Adrenal gland (tissue), 12 donors: ENCODE results near the gene LBH. TPM values are rescaled to one million over a fixed set of nuclear protein-coding genes. Genes with fewer than 3 reads are reported as not detected.

Experiments used
- DNase-seq, 7 donors: peaks; one replicate each; pipeline ENCODE4 v3.0.0-alpha.2; 2019 to 2020
- H3K27ac ChIP-seq, 5 donors: fragments of 200-600 bp; sonication (generic) in 4 of 5; 1 replicate in 3 of 5; 2 replicates in 2 of 5; pipeline versions ENCODE4 v1.5.1 to v1.8.0; 2016 to 2020; ENCODE audit warnings: mild to moderate bottlenecking in 1 of 5
- H3K27me3 ChIP-seq: fragments of 200-600 bp; 2 replicates; pipeline ENCODE4 v1.8.0; 2021
- H3K36me3 ChIP-seq, 2 donors: fragments of 200-600 bp; replicated peaks in 1 of 2; 1 replicate in 1 of 2; 2 replicates in 1 of 2; pipeline versions ENCODE4 v1.5.1 to v1.8.0; 2018 to 2022
- H3K4me1 ChIP-seq, 2 donors: fragments of 200-600 bp; replicated peaks in 1 of 2; 1 replicate in 1 of 2; 2 replicates in 1 of 2; pipeline versions ENCODE4 v1.5.1 to v1.8.0; 2018 to 2021
- H3K4me3 ChIP-seq, 4 donors: fragments of 200-600 bp; sonication (generic) in 3 of 4; one replicate each; pipeline ENCODE4 v1.5.1; 2016 to 2018
- H3K9me3 ChIP-seq, 3 donors: fragments of 200-600 bp; sonication (generic) in 1 of 3; replicated peaks in 1 of 3; 1 replicate in 2 of 3; 2 replicates in 1 of 3; pipeline versions ENCODE4 v1.5.1 to v1.8.0; 2016 to 2021
- CTCF ChIP-seq, 6 experiments: fragments of 450-650 bp in 4 of 6; fragments of 200-600 bp in 2 of 6; sonication (generic) in 1 of 6; IDR thresholded peaks; 1 replicate in 5 of 6; 2 replicates in 1 of 6; pipeline versions ENCODE4 v1.5.1 to v1.8.0; 2016 to 2021; ENCODE audit warnings: antibody characterized with exemption in 6 of 6, mild to moderate bottlenecking in 2 of 6, moderate library complexity in 1 of 6
- POLR2A ChIP-seq, 2 donors: fragments of 450-650 bp; IDR thresholded peaks; one replicate each; pipeline ENCODE4 v1.6.1; 2017; ENCODE audit warnings: antibody characterized with exemption in 2 of 2, mild to moderate bottlenecking in 2 of 2, moderate library complexity in 1 of 2
- WGBS, 4 donors: extraction: QIAGEN DNeasy Blood & Tissue Kit in 2 of 4; methylation state at CpG; one replicate each; pipeline versions ENCODE4 v1.1.5 to v1.1.7; 2013 to 2017; 5-methylcytosine and 5-hydroxymethylcytosine counted together
- intact Hi-C, 2 donors: fragments of 100-400 bp; cut with DNase I; formaldehyde crosslinking; loops; one replicate each; pipeline versions ENCODE4 v1.14.1 to v1.15.0; 2022 to 2023
- polyA plus RNA-seq, 3 donors: library from polyadenylated mRNA; stranded (reverse); fragments of 200-250 nt in 2 of 3; fragments of 350-450 nt in 1 of 3; fragmentation: Illumina TruSeq in 1 of 3; extraction: RNeasy Lipid Tissue Mini Kit (QIAGEN cat#74804) in 1 of 3; gene quantifications; one replicate each; pipeline ENCODE4 v1.2.3, GENCODE V29; 2013 to 2014
- total RNA-seq, 9 donors: library from RNA; depleted of rRNA in 4 of 9; stranded (reverse); fragments of >200 nt in 4 of 9; fragments of 120-200 nt in 1 of 9; fragmentation: NEBNext Ultra II Directional in 1 of 9; extraction: Animal tissue kit (Norgen Biotek cat#: 25700) in 1 of 9; gene quantifications; one replicate each; pipeline versions ENCODE4 v1.1.0 to v1.2.4, GENCODE V29; 2013 to 2023
- donor health status: healthy with polysubstance abuse.
- donor health status: Bipolar disorder and iron deficiency.
- donor health status: DM: yes; HTN: yes; CAD: no.
- donor health status: DM: no; HTN: no; CAD: no.
- donor health status: DM: no; HTN: no; CAD: no.
- donor health status: DM: yes; HTN: yes; CAD: no.

Gene LBH
- total and polyA plus RNA-seq, 12 donors, result 7.6 to 76.4 (median 11.4) TPM

DNA sequence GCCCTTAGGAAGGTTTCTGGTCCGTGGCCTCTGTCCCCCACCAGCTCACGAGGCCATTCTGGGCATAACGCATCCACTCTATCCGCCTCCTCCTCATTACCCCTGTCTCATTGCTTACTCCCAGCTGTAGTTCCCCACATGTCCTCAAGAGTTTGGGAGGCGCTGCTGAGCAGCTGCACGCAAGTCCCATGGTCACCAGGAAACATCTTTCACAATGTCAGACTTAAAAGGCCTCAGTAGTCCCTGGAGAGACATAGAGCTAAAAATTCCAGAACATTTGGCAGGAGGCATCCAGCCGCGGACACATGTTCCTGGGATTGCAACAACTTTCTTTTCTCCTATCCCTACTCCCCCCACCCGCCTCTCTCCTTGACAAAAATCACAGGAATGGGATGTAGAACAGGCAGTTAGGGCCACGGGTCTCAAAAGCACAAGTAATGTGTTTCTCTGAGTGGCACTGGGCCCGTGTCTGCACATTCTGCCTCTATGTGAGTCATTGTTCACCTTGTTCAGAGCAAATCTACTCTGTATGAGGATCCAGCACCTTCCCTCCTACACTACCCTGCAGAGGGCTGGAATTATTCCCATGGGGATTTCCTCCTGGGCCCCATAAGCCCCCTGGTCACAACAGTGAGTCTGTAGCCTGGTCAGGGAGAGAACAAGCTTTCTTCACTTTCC is 8.1 kb downstream of the LBH start:
- Histone ChIP-seq H3K9me3 (no peaks in the 10 kb centered on the region), H3K4me3 (no peak overlapping the region), H3K4me1 (peaks cover 0 to 17% of the 10 kb centered on the region in 2 donors), H3K36me3 (peaks cover 0 to 7% of the 10 kb centered on the region in 2 donors), H3K27me3 (no peaks in the 10 kb centered on the region), H3K27ac (peak overlapping the region in 2 of 5 donors; percentile 49 to 83)
- 23 to 55% (median 44%) methylated on average over 11 of the region's 11 CpGs for WGBS, 4 donors
- intact Hi-C loops, result loop anchor here in 1 of 2 donors (10.0 kb wide), 1 partner anchor 205 kb away; the partner anchor contains the start of gene LCLAT1
- peak; percentile 83 to 97 (median 90) for TF ChIP-seq CTCF (IDR thresholded peaks at IDR 0.05)
- no peak for TF ChIP-seq POLR2A (IDR thresholded peaks at IDR 0.05)
- peak; percentile 52 to 87 (median 72) for DNase-seq

DNA sequence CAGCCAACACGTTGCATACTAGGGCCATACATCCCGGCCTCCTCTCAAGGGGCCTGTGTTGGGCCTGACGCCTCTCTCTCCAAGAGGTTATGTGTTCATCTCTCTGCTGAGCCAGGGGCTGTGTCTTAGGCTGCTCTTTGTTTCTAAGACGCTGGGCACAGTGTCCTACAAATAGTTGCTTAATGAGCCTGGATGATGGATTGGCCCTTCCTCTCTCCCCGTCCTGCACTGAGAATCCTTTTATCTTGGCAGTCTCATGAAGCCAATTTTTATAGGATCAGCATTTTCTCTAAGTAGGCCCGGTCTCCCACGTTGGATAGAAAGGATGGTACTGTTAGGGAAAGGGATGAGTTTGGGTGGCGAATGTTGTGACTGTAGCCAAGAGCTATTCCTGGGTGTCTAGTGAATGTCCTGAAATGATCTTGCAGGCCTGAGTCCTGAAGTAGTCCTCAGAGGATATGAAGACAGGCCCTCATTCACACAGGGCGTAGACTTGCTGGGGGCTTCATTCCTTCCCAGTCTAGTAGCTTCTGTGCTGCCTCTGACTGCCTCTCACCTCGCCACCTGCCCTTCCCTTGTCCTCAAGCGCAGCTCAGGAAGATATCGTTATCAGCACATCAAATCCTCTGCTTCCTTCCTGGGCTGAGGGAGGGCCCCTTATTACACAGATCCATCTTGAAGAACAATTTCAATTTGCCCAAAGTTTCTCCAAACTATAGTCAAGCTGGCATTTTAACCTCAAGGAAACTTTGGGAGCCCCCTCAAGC is 8.8 kb downstream of the LBH start:
- peak in 3 of 7 donors; percentile 27 to 60 (median 41) for DNase-seq
- Histone ChIP-seq H3K4me3 (no peak overlapping the region), H3K27ac (peak overlapping the region in 2 of 5 donors; percentile 42 to 83), H3K27me3 (no peaks in the 10 kb centered on the region), H3K36me3 (peaks cover 0 to 7% of the 10 kb centered on the region in 2 donors), H3K9me3 (no peaks in the 10 kb centered on the region), H3K4me1 (peaks cover 0 to 17% of the 10 kb centered on the region in 2 donors)
- WGBS, 4 donors, result 68 to 80% (median 72%) methylated on average over 11 to 12 of the region's 12 CpGs
- intact Hi-C loops, result loop anchor here in 1 of 2 donors (10.0 kb wide), 1 partner anchor 205 kb away; the partner anchor contains the start of gene LCLAT1
- no peak for TF ChIP-seq POLR2A (IDR thresholded peaks at IDR 0.05)
- no peak for TF ChIP-seq CTCF (IDR thresholded peaks at IDR 0.05)

GRCh38 chr2:30243231-30243630 is 11.9 kb downstream of the LBH start:
- Histone ChIP-seq H3K36me3 (peaks cover 0 to 7% of the 10 kb centered on the region in 2 donors), H3K4me1 (peaks cover 0 to 17% of the 10 kb centered on the region in 2 donors), H3K4me3 (no peak overlapping the region), H3K9me3 (no peaks in the 10 kb centered on the region), H3K27me3 (no peaks in the 10 kb centered on the region), H3K27ac (no peak overlapping the region)
- intact Hi-C loops, result no loop called here
- no peak for TF ChIP-seq CTCF (IDR thresholded peaks at IDR 0.05)
- TF ChIP-seq POLR2A (IDR thresholded peaks at IDR 0.05), result no peak
- DNase-seq, result no peak
- 72 to 89% (median 87%) methylated on average over 3 of the region's 3 CpGs for WGBS, 4 donors

- no peaks in the 10 kb centered on the region for H3K9me3 ChIP-seq
- peaks cover 0 to 7% of the 10 kb centered on the region in 2 donors for H3K36me3 ChIP-seq
- peaks cover 0 to 7% of the 10 kb centered on the region in 2 donors for H3K4me1 ChIP-seq
- TF ChIP-seq POLR2A (IDR thresholded peaks at IDR 0.05) (no peak), CTCF (IDR thresholded peaks at IDR 0.05) (no peak)
- intact Hi-C loops, result no loop called here
- H3K4me3 ChIP-seq, result no peak overlapping the region
- no peaks in the 10 kb centered on the region for H3K27me3 ChIP-seq
- H3K27ac ChIP-seq, result no peak overlapping the region
- no peak for DNase-seq
- 87 to 94% (median 92%) methylated on average over 5 of the region's 5 CpGs for WGBS, 4 donors
Observed at GRCh38 chr2:30245364-30245763, 14.0 kb downstream of the LBH start.
